WTC11 (cell line): ENCODE measurements around the gene CENPB. TPM values are rescaled to one million over a fixed set of nuclear protein-coding genes. Genes with fewer than 3 reads are reported as not detected.
A peak's percentile ranks its signal among the peaks of the same experiment; 100 is the strongest.

ENCODE experiments used
- ATAC-seq: fragments of 200-7000 bp; cut with Tn5 transposase; 2 replicates; pipeline ENCODE4 v1.10.0; 2021; ENCODE audit warnings: mild to moderate bottlenecking, moderate library complexity
- Bru-seq: library from RNA; stranded (reverse); fragments of 400-500 nt; gene quantifications from one replicate; lab custom pipeline; 2021; lab: Mats Ljungman, UMichigan
- CTCF ChIA-PET: fragments of 300-600 bp; sonication (Branson Sonifier 250); formaldehyde crosslinking; loops from one replicate; lab custom pipeline; 2021; ENCODE audit warnings: antibody characterized with exemption; lab: Charles Lee
- POLR2A ChIA-PET: fragments of 350-600 bp; sonication (Branson Sonifier 250); formaldehyde crosslinking; loops from one replicate; lab custom pipeline; 2021; ENCODE audit warnings: antibody characterized with exemption; lab: Charles Lee
- DNase-seq: peaks from one replicate; pipeline ENCODE4 v3.0.0; 2021; ENCODE audit warnings: low spot score
- H3K27ac Mint-ChIP-seq: 2 replicates; pipeline ENCODE4 v1.8.0; 2021; ENCODE audit warnings: mixed read lengths
- H3K27me3 Mint-ChIP-seq: 2 replicates; pipeline ENCODE4 v1.8.0; 2021; ENCODE audit warnings: low read depth, mild to moderate bottlenecking, moderate library complexity, mixed read lengths
- H3K36me3 Mint-ChIP-seq: 2 replicates; pipeline ENCODE4 v1.8.0; 2021; ENCODE audit warnings: mixed read lengths
- H3K4me1 Mint-ChIP-seq: 2 replicates; pipeline ENCODE4 v1.8.0; 2022; ENCODE audit warnings: mixed read lengths
- H3K4me3 Mint-ChIP-seq: 2 replicates; pipeline ENCODE4 v1.8.0; 2021; ENCODE audit warnings: mild to moderate bottlenecking, moderate library complexity, mixed read lengths
- H3K9me3 Mint-ChIP-seq: 2 replicates; pipeline ENCODE4 v1.8.0; 2021; ENCODE audit warnings: mixed read lengths
- ATF1 ChIP-seq: sonication (generic); formaldehyde crosslinking; IDR thresholded peaks from 2 replicates; pipeline ENCODE4 v1.8.1; 2023; ENCODE audit warnings: mild to moderate bottlenecking, moderate library complexity, missing genetic modification reagents
- CDX4 ChIP-seq: fragments of 250-450 bp; sonication (Bioruptor Pico); IDR thresholded peaks from 2 replicates; pipeline ENCODE4 v1.9.0; 2021; ENCODE audit warnings: moderate library complexity, mild to moderate bottlenecking, inconsistent platforms, borderline replicate concordance
- CREM ChIP-seq: sonication (generic); formaldehyde crosslinking; IDR thresholded peaks from 2 replicates; pipeline ENCODE4 v1.8.1; 2022; ENCODE audit warnings: mild to moderate bottlenecking, missing genetic modification reagents, moderate library complexity
- CTCF ChIP-seq: fragments of 200-600 bp; IDR thresholded peaks from 2 replicates; pipeline ENCODE4 v1.8.0; 2022; ENCODE audit warnings: antibody characterized with exemption
- EMX1 ChIP-seq: fragments of 250-450 bp; sonication (Bioruptor Pico); IDR thresholded peaks from 2 replicates; pipeline ENCODE4 v1.8.0; 2021; ENCODE audit warnings: mild to moderate bottlenecking
- ERG ChIP-seq: fragments of 250-450 bp; sonication (Bioruptor Pico); IDR thresholded peaks from 2 replicates; pipeline ENCODE4 v1.8.0; 2021; ENCODE audit warnings: mild to moderate bottlenecking
- IRF2 ChIP-seq: sonication (generic); formaldehyde crosslinking; IDR thresholded peaks from 2 replicates; pipeline ENCODE4 v1.8.0; 2022; ENCODE audit warnings: low read depth, missing genetic modification reagents, borderline replicate concordance
- RORB ChIP-seq: fragments of 250-450 bp; sonication (Bioruptor Pico); IDR thresholded peaks from 2 replicates; pipeline ENCODE4 v1.9.0; 2021; ENCODE audit warnings: mild to moderate bottlenecking
- SP1 ChIP-seq: sonication (generic); formaldehyde crosslinking; conservative IDR thresholded peaks from 2 replicates; pipeline ENCODE4 v1.8.1; 2022; ENCODE audit warnings: missing genetic modification reagents
- TEAD4 ChIP-seq: sonication (generic); formaldehyde crosslinking; IDR thresholded peaks from 2 replicates; pipeline ENCODE4 v1.8.0; 2022; ENCODE audit warnings: mild to moderate bottlenecking, missing genetic modification reagents
- ZNF121 ChIP-seq: sonication (generic); formaldehyde crosslinking; IDR thresholded peaks from 2 replicates; pipeline ENCODE4 v1.8.0; 2023; ENCODE audit warnings: missing genetic modification reagents
- ZNF219 ChIP-seq: sonication (generic); formaldehyde crosslinking; IDR thresholded peaks from 2 replicates; pipeline ENCODE4 v1.8.0; 2023; ENCODE audit warnings: missing genetic modification reagents, mild to moderate bottlenecking, borderline replicate concordance
- ZNF263 ChIP-seq: sonication (generic); formaldehyde crosslinking; IDR thresholded peaks from 2 replicates; pipeline ENCODE4 v1.8.1; 2022; ENCODE audit warnings: low read depth, mild to moderate bottlenecking, moderate library complexity, missing genetic modification reagents
- long read RNA-seq, 3 experiments: library from RNA in 1 of 3; library from capped mRNA in 1 of 3; library from polyadenylated mRNA in 1 of 3; unstranded in 2 of 3; stranded (forward) in 1 of 3; transcript quantifications; one replicate each; pipeline ENCODE4 v2.0.0, GENCODE V29; 2021
- total RNA-seq: library from RNA; stranded (reverse); gene quantifications from 3 replicates; pipeline ENCODE4 v1.2.3, GENCODE V29; 2021
- TF ChIP-seq, protein P1 (sequence below): fragments of 250-450 bp; sonication (Bioruptor Pico); IDR thresholded peaks from 2 replicates; pipeline ENCODE4 v2.1.2; 2022; ENCODE audit warnings: mild to moderate bottlenecking, moderate library complexity
- TF ChIP-seq, protein P2 (sequence below): sonication (generic); formaldehyde crosslinking; IDR thresholded peaks from 2 replicates; pipeline ENCODE4 v1.8.0; 2022; ENCODE audit warnings: mild to moderate bottlenecking, missing genetic modification reagents
- TF ChIP-seq, protein P3 (sequence below): sonication (generic); formaldehyde crosslinking; IDR thresholded peaks from 2 replicates; pipeline ENCODE4 v1.8.1; 2022; ENCODE audit warnings: missing genetic modification reagents, borderline replicate concordance
- TF ChIP-seq, protein P4 (sequence below): sonication (generic); formaldehyde crosslinking; IDR thresholded peaks from 2 replicates; pipeline ENCODE4 v1.8.1; 2023; ENCODE audit warnings: mild to moderate bottlenecking, missing genetic modification reagents, moderate library complexity
- TF ChIP-seq, protein P5 (sequence below): sonication (generic); formaldehyde crosslinking; IDR thresholded peaks from 2 replicates; pipeline ENCODE4 v1.8.1; 2022; ENCODE audit warnings: mild to moderate bottlenecking, moderate library complexity, missing genetic modification reagents
- TF ChIP-seq, protein P6 (sequence below): sonication (generic); formaldehyde crosslinking; IDR thresholded peaks from 2 replicates; pipeline ENCODE4 v1.8.1; 2023; ENCODE audit warnings: mild to moderate bottlenecking, missing genetic modification reagents, moderate library complexity
- TF ChIP-seq, protein P7 (sequence below): sonication (generic); formaldehyde crosslinking; IDR thresholded peaks from 2 replicates; pipeline ENCODE4 v1.8.0; 2022; ENCODE audit warnings: mild to moderate bottlenecking, missing genetic modification reagents

CENPB gene, protein sequence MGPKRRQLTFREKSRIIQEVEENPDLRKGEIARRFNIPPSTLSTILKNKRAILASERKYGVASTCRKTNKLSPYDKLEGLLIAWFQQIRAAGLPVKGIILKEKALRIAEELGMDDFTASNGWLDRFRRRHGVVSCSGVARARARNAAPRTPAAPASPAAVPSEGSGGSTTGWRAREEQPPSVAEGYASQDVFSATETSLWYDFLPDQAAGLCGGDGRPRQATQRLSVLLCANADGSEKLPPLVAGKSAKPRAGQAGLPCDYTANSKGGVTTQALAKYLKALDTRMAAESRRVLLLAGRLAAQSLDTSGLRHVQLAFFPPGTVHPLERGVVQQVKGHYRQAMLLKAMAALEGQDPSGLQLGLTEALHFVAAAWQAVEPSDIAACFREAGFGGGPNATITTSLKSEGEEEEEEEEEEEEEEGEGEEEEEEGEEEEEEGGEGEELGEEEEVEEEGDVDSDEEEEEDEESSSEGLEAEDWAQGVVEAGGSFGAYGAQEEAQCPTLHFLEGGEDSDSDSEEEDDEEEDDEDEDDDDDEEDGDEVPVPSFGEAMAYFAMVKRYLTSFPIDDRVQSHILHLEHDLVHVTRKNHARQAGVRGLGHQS
- total RNA-seq: 55.3 to 58.7 TPM (median 57.6 TPM) in 3 replicates
- Bru-seq, nascent RNA: percentile 82 among the genes with signal in this experiment
- long read RNA-seq, experiment 1, transcript CENPB-201 (1 exons, 2,840 nt): major isoform, 56 of 58 reads
- long read RNA-seq, experiment 1, partial matches to known transcripts: 0 of 58 reads
- long read RNA-seq, experiment 1, other reads (novel, unspliced or antisense): 2 of 58 reads
- long read RNA-seq, experiment 2, transcript CENPB-201 (1 exons, 2,840 nt): major isoform, 107 of 108 reads
- long read RNA-seq, experiment 2, partial matches to known transcripts: 0 of 108 reads
- long read RNA-seq, experiment 2, other reads (novel, unspliced or antisense): 1 of 108 reads
- long read RNA-seq, experiment 3, partial matches to known transcripts: 0 of 4 reads
- long read RNA-seq, experiment 3, other reads (novel, unspliced or antisense): 0 of 4 reads

GRCh38 chr20:3786665-3787323 is at the start of gene CENPB:
TSS of gene CENPB (minus strand) at chr20:3786740. CDS start at chr20:3786483, 257 bp downstream.
- H3K4me1 Mint-ChIP-seq: peaks cover 20% of the 10 kb centered on the region
- H3K4me3 Mint-ChIP-seq: peak within 1 kb of the TSS; percentile 83
- peaks cover 4% of the 10 kb centered on the region; the same call in 1 of the 2 replicates for H3K36me3 Mint-ChIP-seq
- CTCF ChIA-PET: interaction anchor here (0.6 to 7.0 kb wide), 30 partner anchors 9 to 305 kb away, joined by 3 to 92 read pairs (median 4); partner anchors contain the start of genes ADAM33, ADISSP, AP5S1 and CDC25B
- POLR2A ChIA-PET: interaction anchor here (1.0 kb wide), 1 partner anchor 31 kb away, joined by 4 read pairs; no protein-coding TSS in a partner anchor
- DNase-seq: peak; percentile 89
- no peaks in the 10 kb centered on the region for H3K9me3 Mint-ChIP-seq
- H3K27me3 Mint-ChIP-seq: peaks cover 24% of the 10 kb centered on the region
- ATAC-seq: peak; percentile 81
- no peak within 1 kb of the TSS for H3K27ac Mint-ChIP-seq
- TF ChIP-seq, protein P1, sequence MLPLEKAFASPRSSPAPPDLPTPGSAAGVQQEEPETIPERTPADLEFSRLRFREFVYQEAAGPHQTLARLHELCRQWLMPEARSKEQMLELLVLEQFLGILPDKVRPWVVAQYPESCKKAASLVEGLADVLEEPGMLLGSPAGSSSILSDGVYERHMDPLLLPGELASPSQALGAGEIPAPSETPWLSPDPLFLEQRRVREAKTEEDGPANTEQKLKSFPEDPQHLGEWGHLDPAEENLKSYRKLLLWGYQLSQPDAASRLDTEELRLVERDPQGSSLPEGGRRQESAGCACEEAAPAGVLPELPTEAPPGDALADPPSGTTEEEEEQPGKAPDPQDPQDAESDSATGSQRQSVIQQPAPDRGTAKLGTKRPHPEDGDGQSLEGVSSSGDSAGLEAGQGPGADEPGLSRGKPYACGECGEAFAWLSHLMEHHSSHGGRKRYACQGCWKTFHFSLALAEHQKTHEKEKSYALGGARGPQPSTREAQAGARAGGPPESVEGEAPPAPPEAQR: no peak
- TF ChIP-seq, protein P2, sequence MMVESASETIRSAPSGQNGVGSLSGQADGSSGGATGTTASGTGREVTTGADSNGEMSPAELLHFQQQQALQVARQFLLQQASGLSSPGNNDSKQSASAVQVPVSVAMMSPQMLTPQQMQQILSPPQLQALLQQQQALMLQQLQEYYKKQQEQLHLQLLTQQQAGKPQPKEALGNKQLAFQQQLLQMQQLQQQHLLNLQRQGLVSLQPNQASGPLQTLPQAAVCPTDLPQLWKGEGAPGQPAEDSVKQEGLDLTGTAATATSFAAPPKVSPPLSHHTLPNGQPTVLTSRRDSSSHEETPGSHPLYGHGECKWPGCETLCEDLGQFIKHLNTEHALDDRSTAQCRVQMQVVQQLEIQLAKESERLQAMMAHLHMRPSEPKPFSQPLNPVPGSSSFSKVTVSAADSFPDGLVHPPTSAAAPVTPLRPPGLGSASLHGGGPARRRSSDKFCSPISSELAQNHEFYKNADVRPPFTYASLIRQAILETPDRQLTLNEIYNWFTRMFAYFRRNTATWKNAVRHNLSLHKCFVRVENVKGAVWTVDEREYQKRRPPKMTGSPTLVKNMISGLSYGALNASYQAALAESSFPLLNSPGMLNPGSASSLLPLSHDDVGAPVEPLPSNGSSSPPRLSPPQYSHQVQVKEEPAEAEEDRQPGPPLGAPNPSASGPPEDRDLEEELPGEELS (CRISPR knock-in tag): no peak
- TF ChIP-seq CDX4 (CRISPR knock-in tag) (no peak), TEAD4 (CRISPR knock-in tag) (no peak), ZNF219 (CRISPR knock-in tag) (no peak), CTCF (peak; percentile 65; the same call in 1 of the 2 replicates), ATF1 (no peak), SP1 (CRISPR knock-in tag) (peak; percentile 67), ERG (CRISPR knock-in tag) (no peak), RORB (no peak), IRF2 (CRISPR knock-in tag) (no peak), ZNF263 (no peak), EMX1 (CRISPR knock-in tag) (no peak), ZNF121 (CRISPR knock-in tag) (no peak), CREM (CRISPR knock-in tag) (no peak)
- TF ChIP-seq, protein P3, sequence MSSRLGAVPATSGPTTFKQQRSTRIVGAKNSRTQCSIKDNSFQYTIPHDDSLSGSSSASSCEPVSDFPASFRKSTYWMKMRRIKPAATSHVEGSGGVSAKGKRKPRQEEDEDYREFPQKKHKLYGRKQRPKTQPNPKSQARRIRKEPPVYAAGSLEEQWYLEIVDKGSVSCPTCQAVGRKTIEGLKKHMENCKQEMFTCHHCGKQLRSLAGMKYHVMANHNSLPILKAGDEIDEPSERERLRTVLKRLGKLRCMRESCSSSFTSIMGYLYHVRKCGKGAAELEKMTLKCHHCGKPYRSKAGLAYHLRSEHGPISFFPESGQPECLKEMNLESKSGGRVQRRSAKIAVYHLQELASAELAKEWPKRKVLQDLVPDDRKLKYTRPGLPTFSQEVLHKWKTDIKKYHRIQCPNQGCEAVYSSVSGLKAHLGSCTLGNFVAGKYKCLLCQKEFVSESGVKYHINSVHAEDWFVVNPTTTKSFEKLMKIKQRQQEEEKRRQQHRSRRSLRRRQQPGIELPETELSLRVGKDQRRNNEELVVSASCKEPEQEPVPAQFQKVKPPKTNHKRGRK: no peak
- TF ChIP-seq, protein P4, sequence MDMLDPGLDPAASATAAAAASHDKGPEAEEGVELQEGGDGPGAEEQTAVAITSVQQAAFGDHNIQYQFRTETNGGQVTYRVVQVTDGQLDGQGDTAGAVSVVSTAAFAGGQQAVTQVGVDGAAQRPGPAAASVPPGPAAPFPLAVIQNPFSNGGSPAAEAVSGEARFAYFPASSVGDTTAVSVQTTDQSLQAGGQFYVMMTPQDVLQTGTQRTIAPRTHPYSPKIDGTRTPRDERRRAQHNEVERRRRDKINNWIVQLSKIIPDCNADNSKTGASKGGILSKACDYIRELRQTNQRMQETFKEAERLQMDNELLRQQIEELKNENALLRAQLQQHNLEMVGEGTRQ (CRISPR knock-in tag): no peak
- TF ChIP-seq, protein P5, sequence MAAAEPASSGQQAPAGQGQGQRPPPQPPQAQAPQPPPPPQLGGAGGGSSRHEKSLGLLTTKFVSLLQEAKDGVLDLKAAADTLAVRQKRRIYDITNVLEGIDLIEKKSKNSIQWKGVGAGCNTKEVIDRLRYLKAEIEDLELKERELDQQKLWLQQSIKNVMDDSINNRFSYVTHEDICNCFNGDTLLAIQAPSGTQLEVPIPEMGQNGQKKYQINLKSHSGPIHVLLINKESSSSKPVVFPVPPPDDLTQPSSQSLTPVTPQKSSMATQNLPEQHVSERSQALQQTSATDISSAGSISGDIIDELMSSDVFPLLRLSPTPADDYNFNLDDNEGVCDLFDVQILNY (CRISPR knock-in tag): peak; percentile 63; the same call in 1 of the 2 replicates
- TF ChIP-seq, protein P6, sequence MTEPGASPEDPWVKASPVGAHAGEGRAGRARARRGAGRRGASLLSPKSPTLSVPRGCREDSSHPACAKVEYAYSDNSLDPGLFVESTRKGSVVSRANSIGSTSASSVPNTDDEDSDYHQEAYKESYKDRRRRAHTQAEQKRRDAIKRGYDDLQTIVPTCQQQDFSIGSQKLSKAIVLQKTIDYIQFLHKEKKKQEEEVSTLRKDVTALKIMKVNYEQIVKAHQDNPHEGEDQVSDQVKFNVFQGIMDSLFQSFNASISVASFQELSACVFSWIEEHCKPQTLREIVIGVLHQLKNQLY (CRISPR knock-in tag): no peak
- TF ChIP-seq, protein P7, sequence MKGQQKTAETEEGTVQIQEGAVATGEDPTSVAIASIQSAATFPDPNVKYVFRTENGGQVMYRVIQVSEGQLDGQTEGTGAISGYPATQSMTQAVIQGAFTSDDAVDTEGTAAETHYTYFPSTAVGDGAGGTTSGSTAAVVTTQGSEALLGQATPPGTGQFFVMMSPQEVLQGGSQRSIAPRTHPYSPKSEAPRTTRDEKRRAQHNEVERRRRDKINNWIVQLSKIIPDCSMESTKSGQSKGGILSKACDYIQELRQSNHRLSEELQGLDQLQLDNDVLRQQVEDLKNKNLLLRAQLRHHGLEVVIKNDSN (CRISPR knock-in tag): no peak
